ENCODE results near the gene PPM1D.

PPM1D gene

GRCh38 chr17:60676758-60677307, 76.8 kb downstream of the PPM1D start:
- DNase-seq = no peak

GRCh38 chr17:60677308-60678117, 77.5 kb downstream of the PPM1D start, which contains the start of gene BCAS3:
Gene BCAS3 (plus strand): TSS chr17:60677851.
- peak; percentile 84 for DNase-seq

GRCh38 chr17:60678118-60678444, 78.1 kb downstream of the PPM1D start:
- no peak for DNase-seq

GRCh38 chr17:60679287-60679686, 79.3 kb downstream of the PPM1D start:
- DNase-seq = no peak

- DNase-seq = no peak
Observed at GRCh38 chr17:60680754-60681153, 80.8 kb downstream of the PPM1D start.

- DNase-seq = no peak
Observed at GRCh38 chr17:60685437-60685836, 85.4 kb downstream of the PPM1D start.

- DNase-seq = no peak
Observed at GRCh38 chr17:60695960-60696359, 96.0 kb downstream of the PPM1D start.

GRCh38 chr17:60699090-60699489, 99.1 kb downstream of the PPM1D start:
- no peak for DNase-seq

- DNase-seq = no peak
Observed at GRCh38 chr17:60704170-60704569, 104.2 kb downstream of the PPM1D start.

- no peak for DNase-seq
Observed at GRCh38 chr17:60712675-60713074, 112.7 kb downstream of the PPM1D start.

- no peak for DNase-seq
Observed at GRCh38 chr17:60713608-60714007, 113.6 kb downstream of the PPM1D start.
